Measurements from ENCODE around the gene BDKRB1. TPM values are rescaled to one million over a fixed set of nuclear protein-coding genes. Genes with fewer than 3 reads are reported as not detected.

BDKRB1 gene
- total RNA-seq, 1 donor from 2014 or later = not detected

GRCh38 chr14:96257056-96257455 lies 1.0 kb downstream of the BDKRB1 start:
- no peaks in the 10 kb centered on the region for H4K20me1 ChIP-seq (ENCODE audit: low read depth)
- no peaks in the 10 kb centered on the region for H3K79me2 ChIP-seq (ENCODE audit: low read depth)
- H3K27ac ChIP-seq = no peak overlapping the region
- H3K27me3 ChIP-seq = no peaks in the 10 kb centered on the region
- H3K4me3 ChIP-seq = no peak overlapping the region
- no peak overlapping the region for H2AFZ ChIP-seq (replicated peaks)
- no peaks in the 10 kb centered on the region for H3F3A ChIP-seq (ENCODE audit: low read depth)
- no peak overlapping the region for H3K27ac Mint-ChIP-seq
- H3K4me1 Mint-ChIP-seq = peaks cover 12% of the 10 kb centered on the region
- H3K36me3 Mint-ChIP-seq = no peaks in the 10 kb centered on the region
- peaks cover 6% of the 10 kb centered on the region for H3K27me3 Mint-ChIP-seq (ENCODE audit: insufficient read depth, low read depth)
- peaks cover 17% of the 10 kb centered on the region for H3K9me3 Mint-ChIP-seq
- H3K9me3 ChIP-seq (ENCODE audit: low read depth) = no peaks in the 10 kb centered on the region
- TF ChIP-seq CTCF (IDR thresholded peaks at IDR 0.05) (no peak), EZH2 (IDR thresholded peaks at IDR 0.05) (no peak), EZH2phosphoT487 (IDR thresholded peaks at IDR 0.05) (no peak)
- H3K4me3 Mint-ChIP-seq = no peak overlapping the region
- H3K36me3 ChIP-seq = no peaks in the 10 kb centered on the region
- H3K4me2 ChIP-seq = no peak overlapping the region
- no peaks in the 10 kb centered on the region for H3K4me1 ChIP-seq
- H3K9ac ChIP-seq = no peak overlapping the region
- no peak for DNase-seq (ENCODE audit: low spot score)

GRCh38 chr14:96257900-96258299 lies 1.9 kb downstream of the BDKRB1 start:
- Histone ChIP-seq H3K79me2 (ENCODE audit: low read depth) (no peaks in the 10 kb centered on the region), H3K9me3 (ENCODE audit: low read depth) (no peaks in the 10 kb centered on the region), H3K36me3 (no peaks in the 10 kb centered on the region), H2AFZ (replicated peaks) (no peak overlapping the region), H3K4me1 (no peaks in the 10 kb centered on the region), H3K27me3 (no peaks in the 10 kb centered on the region), H3K27ac (no peak overlapping the region), H3F3A (ENCODE audit: low read depth) (no peaks in the 10 kb centered on the region), H3K4me2 (no peak overlapping the region), H3K9ac (no peak overlapping the region), H3K4me3 (no peak overlapping the region), H4K20me1 (ENCODE audit: low read depth) (no peaks in the 10 kb centered on the region)
- H3K4me3 Mint-ChIP-seq = no peak overlapping the region
- peaks cover 17% of the 10 kb centered on the region for H3K9me3 Mint-ChIP-seq
- H3K27ac Mint-ChIP-seq = no peak overlapping the region
- TF ChIP-seq EZH2 (IDR thresholded peaks at IDR 0.05) (no peak), EZH2phosphoT487 (IDR thresholded peaks at IDR 0.05) (no peak), CTCF (IDR thresholded peaks at IDR 0.05) (no peak)
- H3K4me1 Mint-ChIP-seq = peaks cover 8% of the 10 kb centered on the region
- no peaks in the 10 kb centered on the region for H3K36me3 Mint-ChIP-seq
- H3K27me3 Mint-ChIP-seq (ENCODE audit: insufficient read depth, low read depth) = peaks cover 6% of the 10 kb centered on the region
- DNase-seq (ENCODE audit: low spot score) = no peak

GRCh38 chr14:96260341-96260821 lies 4.4 kb downstream of the BDKRB1 start:
- H3K4me3 ChIP-seq = no peak overlapping the region
- Mint-ChIP-seq H3K9me3 (peaks cover 17% of the 10 kb centered on the region), H3K36me3 (no peaks in the 10 kb centered on the region), H3K4me1 (no peaks in the 10 kb centered on the region), H3K27ac (no peak overlapping the region), H3K27me3 (ENCODE audit: insufficient read depth, low read depth) (peaks cover 5% of the 10 kb centered on the region), H3K4me3 (no peak overlapping the region)
- H3K9ac ChIP-seq = no peak overlapping the region
- no peak overlapping the region for H3K27ac ChIP-seq
- no peaks in the 10 kb centered on the region for H3F3A ChIP-seq (ENCODE audit: low read depth)
- no peak overlapping the region for H3K4me2 ChIP-seq
- no peak for DNase-seq (ENCODE audit: low spot score)
- H3K27me3 ChIP-seq = no peaks in the 10 kb centered on the region
- no peaks in the 10 kb centered on the region for H3K4me1 ChIP-seq
- H3K79me2 ChIP-seq (ENCODE audit: low read depth) = no peaks in the 10 kb centered on the region
- no peak for TF ChIP-seq EZH2phosphoT487 (IDR thresholded peaks at IDR 0.05)
- no peak for TF ChIP-seq EZH2 (IDR thresholded peaks at IDR 0.05)
- no peak for TF ChIP-seq CTCF (IDR thresholded peaks at IDR 0.05)
- no peaks in the 10 kb centered on the region for H3K9me3 ChIP-seq (ENCODE audit: low read depth)
- no peaks in the 10 kb centered on the region for H3K36me3 ChIP-seq
- no peaks in the 10 kb centered on the region for H4K20me1 ChIP-seq (ENCODE audit: low read depth)
- H2AFZ ChIP-seq (replicated peaks) = no peak overlapping the region
